Psoas muscle (tissue), 8 donors: ENCODE data around the gene SFMBT1. TPM values are rescaled to one million over a fixed set of nuclear protein-coding genes. Genes with fewer than 3 reads are reported as not detected.

Experiments used
- ATAC-seq, 4 donors: fragments of 200-7000 bp; cut with Tn5 transposase; one replicate each; pipeline ENCODE4 v1.9.1; 2020; ENCODE audit warnings: moderate library complexity in 3 of 4, mild to moderate bottlenecking in 2 of 4
- DNase-seq, 2 donors: peaks; one replicate each; pipeline ENCODE4 v3.0.0-alpha.2; 2020
- H3K27ac ChIP-seq: fragments of 200-600 bp; one replicate; pipeline ENCODE4 v1.8.0; 2022
- H3K27me3 ChIP-seq, 3 donors: fragments of 200-600 bp in 1 of 3; one replicate each; pipeline versions ENCODE4 v1.6.1 to v1.8.0; 2013 to 2022; ENCODE audit warnings: low read length in 2 of 3, mild to moderate bottlenecking in 2 of 3, moderate library complexity in 1 of 3; ENCODE audit not compliant: insufficient read depth in 3 of 3
- H3K36me3 ChIP-seq, 2 donors: fragments of 200-600 bp in 1 of 2; one replicate each; pipeline versions ENCODE4 v1.6.1 to v1.8.0; 2013 to 2022; ENCODE audit warnings: low read depth in 1 of 2, mild to moderate bottlenecking in 1 of 2, moderate library complexity in 1 of 2; ENCODE audit not compliant: insufficient read depth in 1 of 2
- H3K4me1 ChIP-seq: fragments of 200-600 bp; one replicate; pipeline ENCODE4 v1.8.0; 2022
- H3K4me3 ChIP-seq: fragments of 200-600 bp; one replicate; pipeline ENCODE4 v1.8.0; 2022; ENCODE audit warnings: mild to moderate bottlenecking
- H3K9me3 ChIP-seq: fragments of 200-600 bp; one replicate; pipeline ENCODE4 v1.8.0; 2022
- CTCF ChIP-seq: fragments of 200-600 bp; IDR thresholded peaks from one replicate; pipeline ENCODE4 v1.8.0; 2022; ENCODE audit warnings: antibody characterized with exemption
- WGBS, 3 donors: extraction: QIAGEN DNeasy Blood & Tissue Kit; methylation state at CpG; one replicate each; pipeline versions ENCODE4 v1.1.6 to v1.1.7; 2013; 5-methylcytosine and 5-hydroxymethylcytosine counted together
- intact Hi-C, 2 donors: fragments of 100-400 bp; cut with DNase I; formaldehyde crosslinking; loops; one replicate each; pipeline versions ENCODE4 v1.11.0 to v1.14.2; 2022
- polyA plus RNA-seq, 3 donors: library from polyadenylated mRNA; stranded (reverse); fragments of 200-250 nt; gene quantifications; one replicate each; pipeline ENCODE4 v1.2.3, GENCODE V29; 2013
- total RNA-seq, 4 donors: library from RNA; stranded (reverse); fragmentation: NEBNext Ultra II Directional in 2 of 4; extraction: Animal tissue kit (Norgen Biotek cat#: 25700) in 2 of 4; gene quantifications; one replicate each; pipeline versions ENCODE4 v1.2.1 to v1.2.4, GENCODE V29; 2021 to 2023
- donor health status: healthy with polysubstance abuse.
- donor health status: DM: no; HTN: no; CAD: no; lungs with moderate emphysema.
- donor health status: Bipolar disorder and iron deficiency.
- donor health status: healthy.
- donor health status: DM: yes; HTN: yes; CAD: no.
- donor health status: DM: no; HTN: no; CAD: no.
- donor health status: DM: no; HTN: no; CAD: no.
- donor health status: DM: yes; HTN: yes; CAD: no.

The SFMBT1 gene
- total and polyA plus RNA-seq, 7 donors, result 6.7 to 25.0 (median 16.3) TPM

- Histone ChIP-seq H3K4me1 (peaks cover 26% of the 10 kb centered on the region), H3K36me3 (no peaks in the 10 kb centered on the region), H3K27me3 (no peaks in the 10 kb centered on the region), H3K4me3 (peak overlapping the region; percentile 47), H3K9me3 (peaks cover 3% of the 10 kb centered on the region), H3K27ac (peak overlapping the region; percentile 90)
- TF ChIP-seq CTCF, result no peak
- DNase-seq (no peak), ATAC-seq (peak in 2 of 4 donors; percentile 41 to 57)
- intact Hi-C loops, result loop anchor here in 1 of 2 donors (5.0 kb wide), 2 partner anchors 42 to 68 kb away; partner anchors contain the start of gene SFMBT1
- 63 to 83% (median 79%) methylated on average over 5 of the region's 5 CpGs for WGBS, 3 donors
These were observed 66.5 kb downstream of the SFMBT1 start for GRCh38 chr3:52979190-52979983.

GRCh38 chr3:52978109-52978754 lies 67.6 kb downstream of the SFMBT1 start:
- intact Hi-C loops, result loop anchor here in 1 of 2 donors (5.0 kb wide), 2 partner anchors 41 to 69 kb away; partner anchors contain the start of gene SFMBT1
- Histone ChIP-seq H3K4me1 (peaks cover 17% of the 10 kb centered on the region), H3K27ac (peak overlapping the region; percentile 90), H3K27me3 (no peaks in the 10 kb centered on the region), H3K4me3 (peak overlapping the region; percentile 47), H3K9me3 (peaks cover 3% of the 10 kb centered on the region), H3K36me3 (no peaks in the 10 kb centered on the region)
- ATAC-seq, result peak; percentile 91 to 97 (median 96)
- no peak for TF ChIP-seq CTCF
- WGBS, 3 donors, result 51 to 67% (median 54%) methylated on average over 3 of the region's 3 CpGs
- DNase-seq, result no peak

GRCh38 chr3:52973806-52974205 lies 72.1 kb downstream of the SFMBT1 start:
- no peak for ATAC-seq
- no peak overlapping the region for H3K4me3 ChIP-seq
- H3K36me3 ChIP-seq, result no peaks in the 10 kb centered on the region
- DNase-seq, result no peak
- no peaks in the 10 kb centered on the region for H3K27me3 ChIP-seq
- intact Hi-C loops, result no loop called here
- no peak for TF ChIP-seq CTCF
- peaks cover 24% of the 10 kb centered on the region for H3K4me1 ChIP-seq
- 86 to 91% (median 88%) methylated on average over 4 of the region's 4 CpGs for WGBS, 3 donors
- H3K9me3 ChIP-seq, result no peaks in the 10 kb centered on the region
- H3K27ac ChIP-seq, result no peak overlapping the region

- no peak for TF ChIP-seq CTCF
- peak overlapping the region; percentile 80 for H3K27ac ChIP-seq
- no peak for DNase-seq
- ATAC-seq, result peak in 3 of 4 donors; percentile 32 to 77 (median 62)
- intact Hi-C loops, result no loop called here
- H3K36me3 ChIP-seq, result peaks cover 0 to 8% of the 10 kb centered on the region in 2 donors
- peaks cover 14% of the 10 kb centered on the region for H3K4me1 ChIP-seq
- no peak overlapping the region for H3K4me3 ChIP-seq
- WGBS, 3 donors, result 30 to 57% (median 41%) methylated on average over 3 of the region's 3 CpGs
- no peaks in the 10 kb centered on the region for H3K9me3 ChIP-seq
- no peaks in the 10 kb centered on the region for H3K27me3 ChIP-seq
These were observed 74.0 kb downstream of the SFMBT1 start for GRCh38 chr3:52971895-52972294.
